Gastrocnemius medialis (tissue), 4 donors: ENCODE measurements around the gene MRC2.

Experiments
- CTCF ChIP-seq, 5 experiments: fragments of 450-650 bp in 3 of 5; fragments of 200-600 bp in 2 of 5; sonication (generic) in 2 of 5; IDR thresholded peaks in 4 of 5; conservative IDR thresholded peaks in 1 of 5; 1 replicate in 4 of 5; 2 replicates in 1 of 5; pipeline ENCODE4 v1.5.1; 2016 to 2019; ENCODE audit warnings: antibody characterized with exemption in 5 of 5, mild to moderate bottlenecking in 3 of 5, moderate library complexity in 3 of 5
- POLR2A ChIP-seq, 2 donors: fragments of 450-650 bp; IDR thresholded peaks; one replicate each; pipeline ENCODE4 v1.6.1; 2017; ENCODE audit warnings: antibody characterized with exemption in 2 of 2, mild to moderate bottlenecking in 2 of 2, moderate library complexity in 2 of 2

DNA sequence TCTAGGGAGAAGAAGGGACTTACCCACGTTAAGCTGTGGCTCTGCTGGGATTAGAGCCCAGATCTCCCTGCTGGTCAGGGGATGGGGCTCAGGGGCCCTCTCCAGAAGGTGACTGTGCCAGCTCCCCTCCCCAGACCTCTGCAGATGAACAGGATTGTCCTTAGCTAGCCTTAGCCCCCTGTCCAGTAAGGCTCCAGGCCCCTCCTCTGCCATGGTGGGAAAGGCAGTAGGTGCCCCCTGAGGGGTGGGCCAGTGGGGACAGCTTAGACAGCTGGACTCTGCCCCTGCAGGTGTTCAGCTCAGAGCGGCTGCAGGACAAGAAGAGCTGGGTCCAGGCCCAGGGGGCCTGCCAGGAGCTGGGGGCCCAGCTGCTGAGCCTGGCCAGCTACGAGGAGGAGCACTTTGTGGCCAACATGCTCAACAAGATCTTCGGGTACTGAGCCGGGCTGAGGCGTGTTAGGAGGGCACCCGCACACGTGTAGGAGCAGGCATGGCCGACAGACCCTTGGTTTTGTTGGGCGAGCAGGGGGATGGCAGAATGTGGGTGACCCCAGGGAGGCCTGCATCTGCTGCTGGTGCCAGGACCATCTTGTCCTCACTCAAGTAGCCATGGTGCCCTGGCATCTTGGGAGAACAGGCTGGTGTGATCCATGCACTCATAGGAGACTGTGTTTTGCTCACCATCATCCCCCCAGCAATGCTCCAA is 50.9 kb downstream of the MRC2 start:
- TF ChIP-seq CTCF (IDR thresholded peaks at IDR 0.05 in 4 of 5, conservative IDR thresholded peaks at IDR 0.05 in 1 of 5) = no peak
- no peak for TF ChIP-seq POLR2A (IDR thresholded peaks at IDR 0.05)
